Ishikawa (cell line): ENCODE results near the gene ITPRID2.

Experiments
- EGR1 ChIP-seq: IDR thresholded peaks from 2 replicates; pipeline ENCODE4 v1.6.1; 2012
- RAD21 ChIP-seq: IDR thresholded peaks from 2 replicates; pipeline ENCODE4 v1.6.1; 2012; ENCODE audit warnings: low read depth

- no peak for TF ChIP-seq RAD21
- no peak for TF ChIP-seq EGR1
Measured at GRCh38 chr2:181958726-181959125, 67.2 kb downstream of the ITPRID2 start.
